Lung (tissue), 12 donors: ENCODE data around the gene CHAF1A. TPM values are rescaled to one million over a fixed set of nuclear protein-coding genes. Genes with fewer than 3 reads are reported as not detected.

ENCODE experiments used
- ATAC-seq: fragments of 200-7000 bp; cut with Tn5 transposase; one replicate; pipeline ENCODE4 v1.9.1; 2020; ENCODE audit warnings: moderate number of reproducible peaks; ENCODE audit not compliant: insufficient read depth, low FRiP score
- DNase-seq, 3 donors: peaks; one replicate each; pipeline ENCODE4 v3.0.0-alpha.2; 2013 to 2017
- H3K27ac ChIP-seq, 2 donors: one replicate each; pipeline ENCODE4 v1.5.1; 2013; ENCODE audit warnings: mild to moderate bottlenecking in 2 of 2, moderate library complexity in 2 of 2, control low read depth in 1 of 2, inconsistent platforms in 1 of 2, low read depth in 1 of 2, low read length in 1 of 2
- H3K27me3 ChIP-seq, 3 donors: one replicate each; pipeline ENCODE4 v1.5.1; 2013; ENCODE audit warnings: low read length in 2 of 3; ENCODE audit not compliant: control insufficient read depth in 3 of 3, insufficient read depth in 3 of 3
- H3K36me3 ChIP-seq, 4 donors: one replicate each; pipeline ENCODE4 v1.5.1; 2013; ENCODE audit warnings: low read length in 4 of 4, mild to moderate bottlenecking in 1 of 4, moderate library complexity in 1 of 4; ENCODE audit not compliant: control insufficient read depth in 4 of 4, insufficient read depth in 4 of 4
- H3K4me1 ChIP-seq, 5 donors: one replicate each; pipeline ENCODE4 v1.5.1; 2013; ENCODE audit warnings: low read length in 5 of 5, mild to moderate bottlenecking in 2 of 5, moderate library complexity in 1 of 5; ENCODE audit not compliant: control insufficient read depth in 5 of 5, insufficient read depth in 5 of 5
- H3K4me3 ChIP-seq: one replicate; pipeline ENCODE4 v1.5.1; 2013; ENCODE audit warnings: mild to moderate bottlenecking, control low read depth, moderate library complexity
- H3K9ac ChIP-seq, 2 donors: one replicate each; pipeline ENCODE4 v1.5.1; 2013; ENCODE audit warnings: low read length in 2 of 2, control low read depth in 1 of 2; ENCODE audit not compliant: insufficient read depth in 1 of 2
- H3K9me3 ChIP-seq, 4 donors: one replicate each; pipeline ENCODE4 v1.5.1; 2013; ENCODE audit warnings: low read length in 3 of 4, mild to moderate bottlenecking in 1 of 4, moderate library complexity in 1 of 4; ENCODE audit not compliant: control insufficient read depth in 4 of 4, insufficient read depth in 3 of 4
- CTCF ChIP-seq: IDR thresholded peaks from 2 replicates; pipeline ENCODE4 v1.5.1; 2012; ENCODE audit warnings: mild to moderate bottlenecking; ENCODE audit errors: control extremely low read depth, extremely low read depth
- WGBS, 2 donors: extraction: QIAGEN DNeasy Blood & Tissue Kit; methylation state at CpG; one replicate each; pipeline ENCODE4 v1.1.7; 2013; 5-methylcytosine and 5-hydroxymethylcytosine counted together
- polyA plus RNA-seq, 2 donors: library from polyadenylated mRNA; stranded (reverse); fragments of 200-250 nt; gene quantifications; one replicate each; pipeline ENCODE4 v1.2.1, GENCODE V29; 2013
- total RNA-seq, 2 donors: library from RNA; depleted of rRNA in 1 of 2; stranded (reverse); fragments of >200 nt in 1 of 2; gene quantifications; one replicate each; pipeline ENCODE4 v1.2.1, GENCODE V29; 2014 to 2021
- donor health status: control.
- donor health status: control.
- donor health status: Bipolar disorder and iron deficiency.
- donor health status: healthy.
- donor health status: DM: yes; HTN: yes; CAD: no.

CHAF1A gene
- total and polyA plus RNA-seq, 4 donors, result 6.8 to 16.7 (median 8.7) TPM

DNA sequence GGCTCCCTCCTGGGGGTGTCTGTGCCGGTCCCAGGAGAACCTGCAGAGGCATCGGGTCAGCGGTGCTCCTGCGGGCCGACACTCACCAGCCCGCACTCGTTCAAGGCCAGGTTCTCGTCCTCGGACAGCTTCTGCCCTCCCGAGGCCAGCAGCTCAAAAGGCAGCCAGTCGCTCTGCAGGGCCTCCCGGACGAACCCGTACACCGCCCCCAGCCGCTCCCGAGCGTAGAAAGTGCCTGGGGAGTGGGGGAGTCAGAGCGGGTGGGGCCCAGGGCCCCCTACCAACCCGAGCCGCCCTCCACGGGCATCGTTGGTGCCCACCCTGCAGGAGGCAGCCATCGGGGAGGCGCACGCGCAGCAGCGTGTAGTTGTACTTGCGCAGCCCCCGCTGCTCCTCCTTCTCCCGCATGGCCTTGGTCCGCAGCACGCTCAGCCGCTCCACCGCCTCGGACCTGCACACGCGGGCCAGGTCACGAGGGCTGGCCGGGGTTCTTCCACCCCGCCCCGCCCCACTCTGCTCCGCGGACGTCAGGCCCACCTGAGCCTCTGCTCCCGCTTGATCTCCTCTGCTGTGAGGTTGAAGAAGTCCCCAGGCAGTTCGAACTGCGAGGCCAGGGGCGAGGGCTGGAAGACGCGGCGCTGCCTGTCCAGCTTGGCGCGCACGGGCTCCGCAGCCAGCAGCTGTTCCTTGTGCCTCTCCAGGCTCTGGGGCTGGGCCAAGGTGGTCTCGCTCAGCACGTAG lies 43.7 kb downstream of the CHAF1A start:
- Histone ChIP-seq H3K9ac (no peak overlapping the region), H3K9me3 (no peaks in the 10 kb centered on the region), H3K4me1 (peaks cover 0 to 5% (median 0%) of the 10 kb centered on the region in 5 donors), H3K27me3 (no peaks in the 10 kb centered on the region), H3K36me3 (peaks cover 13 to 62% (median 22%) of the 10 kb centered on the region in 4 donors), H3K4me3 (no peak overlapping the region), H3K27ac (no peak overlapping the region)
- ATAC-seq (no peak), DNase-seq (no peak)
- WGBS, 2 donors, result 94 to 95% methylated on average over 58 of the region's 58 CpGs
- no peak for TF ChIP-seq CTCF

DNA sequence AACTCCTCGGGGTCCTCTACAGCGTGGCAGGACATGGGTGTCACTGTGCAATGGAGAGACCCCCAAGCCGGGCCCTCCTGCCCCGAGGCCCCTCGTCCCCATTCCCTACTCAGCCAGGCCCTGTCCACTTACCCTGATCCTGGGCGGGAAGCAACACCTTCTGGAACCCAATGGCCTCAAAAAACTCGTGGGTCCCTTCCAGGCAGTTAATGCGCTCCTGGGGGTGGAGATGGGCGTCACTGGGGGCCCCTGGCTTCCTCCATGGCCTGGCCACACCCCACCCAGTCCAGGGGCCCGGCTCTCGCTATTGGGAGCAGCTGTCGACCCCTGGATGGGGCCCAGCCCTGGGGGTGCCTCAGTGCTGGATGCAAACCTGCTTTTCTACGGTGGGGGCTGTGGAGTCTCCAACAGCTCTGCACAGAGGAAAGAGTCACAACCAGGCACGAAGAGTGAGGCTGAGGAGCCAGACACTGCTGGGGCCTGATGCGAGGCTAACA lies 44.3 kb downstream of the CHAF1A start:
- ATAC-seq (no peak), DNase-seq (no peak)
- TF ChIP-seq CTCF, result no peak
- H3K9me3 ChIP-seq, result no peaks in the 10 kb centered on the region
- H3K9ac ChIP-seq, result no peak overlapping the region
- no peak overlapping the region for H3K4me3 ChIP-seq
- no peaks in the 10 kb centered on the region for H3K27me3 ChIP-seq
- H3K27ac ChIP-seq, result no peak overlapping the region
- 84 to 90% methylated on average over 15 of the region's 15 CpGs for WGBS, 2 donors
- peaks cover 0 to 5% (median 0%) of the 10 kb centered on the region in 5 donors for H3K4me1 ChIP-seq
- peaks cover 14 to 69% (median 24%) of the 10 kb centered on the region in 4 donors for H3K36me3 ChIP-seq

GRCh38 chr19:4447327-4448146 lies 45.1 kb downstream of the CHAF1A start:
- ATAC-seq, result no peak
- H3K9me3 ChIP-seq, result no peaks in the 10 kb centered on the region
- H3K27me3 ChIP-seq, result no peaks in the 10 kb centered on the region
- WGBS, 2 donors, result 92 to 94% methylated on average over 28 of the region's 28 CpGs
- DNase-seq, result no peak
- H3K9ac ChIP-seq, result no peak overlapping the region
- H3K4me3 ChIP-seq, result no peak overlapping the region
- no peak for TF ChIP-seq CTCF
- H3K36me3 ChIP-seq, result peaks cover 18 to 74% (median 29%) of the 10 kb centered on the region in 4 donors
- no peak overlapping the region for H3K27ac ChIP-seq
- peaks cover 0 to 5% (median 0%) of the 10 kb centered on the region in 5 donors for H3K4me1 ChIP-seq
